ENCODE data around the gene HMCN2.
A peak's percentile ranks its signal among the peaks of the same experiment; 100 is the strongest.
"Not testable (repeated sequence)": the region's sequence is repeated elsewhere in the genome, so short reads cannot be mapped to it uniquely, and the experiment has no call there.

HMCN2 gene

DNA sequence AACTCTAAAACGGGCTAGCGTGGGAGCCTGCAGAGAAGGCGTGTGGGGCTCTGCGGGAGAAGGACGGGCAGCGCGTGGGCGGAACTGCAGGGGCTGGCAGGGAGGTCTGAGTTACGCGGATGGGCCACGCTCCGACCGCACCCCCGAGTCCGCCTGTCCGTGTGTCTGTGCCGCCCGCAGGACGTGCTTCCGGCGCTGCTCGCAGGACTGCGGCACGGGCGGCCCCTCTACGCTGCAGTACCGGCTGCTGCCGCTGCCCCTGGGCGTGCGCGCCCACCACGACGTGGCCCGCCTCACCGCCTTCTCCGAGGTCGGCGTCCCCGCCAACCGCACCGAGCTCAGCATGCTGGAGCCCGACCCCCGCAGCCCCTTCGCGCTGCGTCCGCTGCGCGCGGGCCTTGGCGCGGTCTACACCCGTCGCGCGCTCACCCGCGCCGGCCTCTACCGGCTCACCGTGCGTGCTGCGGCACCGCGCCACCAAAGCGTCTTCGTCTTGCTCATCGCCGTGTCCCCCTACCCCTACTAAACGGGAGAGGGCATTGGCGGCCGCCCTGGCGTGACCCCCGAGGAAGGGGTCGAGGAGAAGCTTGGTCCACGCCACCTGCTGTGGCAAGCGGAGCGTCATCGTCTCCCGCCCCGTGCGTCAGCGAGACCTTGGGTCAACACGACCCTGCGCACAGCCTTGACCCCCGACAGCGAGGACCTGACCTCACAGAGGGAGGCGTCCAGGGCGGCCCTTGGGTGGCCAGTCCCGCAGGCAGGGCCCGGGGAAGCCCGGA, 167.8 kb downstream of the HMCN2 start:
- no peaks in the 10 kb centered on the region; the same call in 1 of the 2 replicates for H3K4me1 ChIP-seq (ENCODE audit: insufficient read depth, low read length)
- H3K36me3 ChIP-seq (ENCODE audit: insufficient read depth, low read length), result no peaks in the 10 kb centered on the region; the same call in 1 of the 2 replicates
- H3K9me3 ChIP-seq (ENCODE audit: control insufficient read depth, insufficient read depth, low read length), result no peaks in the 10 kb centered on the region; the same call in 1 of the 2 replicates
- H3K9ac ChIP-seq (ENCODE audit: low read depth, low read length), result peak overlapping the region; percentile 59

DNA sequence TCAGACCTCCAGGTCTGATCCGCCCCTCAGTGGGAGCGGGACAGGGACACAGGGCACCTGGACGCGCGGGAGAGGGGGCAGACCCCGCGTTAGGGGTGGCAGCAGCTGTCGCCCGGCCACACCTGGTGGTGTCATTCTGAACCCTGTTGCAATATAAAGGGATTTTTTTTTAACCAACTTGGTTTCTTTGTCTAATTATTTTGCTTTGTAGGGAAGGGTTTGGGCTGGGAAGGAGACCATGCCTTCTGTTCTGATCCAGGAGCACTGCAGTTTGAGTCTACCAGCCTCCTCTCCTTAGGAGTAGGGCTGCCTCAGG, 168.3 kb downstream of the HMCN2 start:
- Histone ChIP-seq H3K36me3 (ENCODE audit: insufficient read depth, low read length) (no peaks in the 10 kb centered on the region; the same call in 1 of the 2 replicates), H3K9me3 (ENCODE audit: control insufficient read depth, insufficient read depth, low read length) (no peaks in the 10 kb centered on the region; the same call in 1 of the 2 replicates), H3K4me1 (ENCODE audit: insufficient read depth, low read length) (no peaks in the 10 kb centered on the region; the same call in 1 of the 2 replicates), H3K9ac (ENCODE audit: low read depth, low read length) (peak overlapping the region; percentile 59)

DNA sequence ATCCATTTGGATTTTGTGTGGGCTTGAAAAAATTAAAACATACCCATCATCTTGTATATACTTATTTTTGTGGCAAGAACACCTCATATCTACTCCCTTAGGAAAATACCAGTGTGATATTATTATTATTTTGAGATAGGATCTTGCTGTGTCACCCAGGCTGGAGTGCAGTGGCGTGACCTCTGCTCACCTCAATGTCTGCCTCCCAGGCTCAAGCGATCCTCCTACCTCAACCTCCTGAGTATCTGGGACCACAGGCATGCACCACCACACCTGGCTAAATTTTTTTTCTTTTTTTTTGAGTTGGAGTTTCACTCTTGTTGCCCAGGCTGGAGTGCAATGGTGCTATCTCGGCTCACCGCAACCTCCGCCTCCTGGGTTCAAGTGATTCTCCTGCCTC, 169.1 kb downstream of the HMCN2 start:
- not testable (repeated sequence) for H3K36me3 ChIP-seq (ENCODE audit: insufficient read depth, low read length); H3K4me1 ChIP-seq (ENCODE audit: insufficient read depth, low read length); H3K9me3 ChIP-seq (ENCODE audit: control insufficient read depth, insufficient read depth, low read length); H3K9ac ChIP-seq (ENCODE audit: low read depth, low read length)

DNA sequence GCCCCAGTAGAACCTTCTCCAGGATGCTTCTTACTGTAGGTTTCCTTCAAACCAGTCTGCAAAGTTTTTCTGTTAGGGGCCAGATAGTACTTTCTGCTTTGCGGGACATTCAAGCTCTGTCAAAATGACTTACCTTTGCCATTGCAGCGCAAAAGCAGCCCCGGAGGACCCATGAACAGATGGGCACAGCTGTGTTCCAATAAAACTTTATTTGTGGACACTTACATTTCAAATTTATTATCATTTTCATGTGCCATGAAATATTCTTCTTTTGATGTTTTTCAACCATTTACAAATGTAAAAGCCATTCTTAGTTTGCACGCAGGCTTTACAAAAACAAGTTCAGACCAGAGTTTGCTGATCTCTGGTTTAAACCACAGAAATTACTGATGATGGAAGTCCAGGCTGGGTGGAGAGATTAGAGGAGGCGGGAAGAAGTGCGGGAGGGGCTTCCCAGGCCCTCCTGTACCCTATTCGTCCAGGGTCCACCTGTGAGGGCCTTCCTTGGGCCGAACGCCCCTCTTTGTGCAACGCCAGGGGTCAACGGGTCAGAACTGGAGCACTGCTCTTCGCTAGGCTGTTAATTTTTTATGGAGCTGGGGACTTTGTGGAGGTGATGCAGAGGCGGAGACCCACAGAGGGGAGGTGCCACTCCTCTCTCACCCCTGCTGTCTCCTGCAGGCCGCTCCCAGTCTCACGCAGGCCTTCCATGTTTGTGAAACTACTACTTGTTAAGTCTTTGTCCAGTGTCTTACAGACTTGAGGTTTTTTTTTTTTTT, 171.6 kb downstream of the HMCN2 start:
- Histone ChIP-seq H3K4me1 (ENCODE audit: insufficient read depth, low read length) (no peaks in the 10 kb centered on the region; the same call in 1 of the 2 replicates), H3K36me3 (ENCODE audit: insufficient read depth, low read length) (no peaks in the 10 kb centered on the region), H3K9ac (ENCODE audit: low read depth, low read length) (no peak overlapping the region), H3K9me3 (ENCODE audit: control insufficient read depth, insufficient read depth, low read length) (peaks cover 9% of the 10 kb centered on the region; the same call in 1 of the 2 replicates)

DNA sequence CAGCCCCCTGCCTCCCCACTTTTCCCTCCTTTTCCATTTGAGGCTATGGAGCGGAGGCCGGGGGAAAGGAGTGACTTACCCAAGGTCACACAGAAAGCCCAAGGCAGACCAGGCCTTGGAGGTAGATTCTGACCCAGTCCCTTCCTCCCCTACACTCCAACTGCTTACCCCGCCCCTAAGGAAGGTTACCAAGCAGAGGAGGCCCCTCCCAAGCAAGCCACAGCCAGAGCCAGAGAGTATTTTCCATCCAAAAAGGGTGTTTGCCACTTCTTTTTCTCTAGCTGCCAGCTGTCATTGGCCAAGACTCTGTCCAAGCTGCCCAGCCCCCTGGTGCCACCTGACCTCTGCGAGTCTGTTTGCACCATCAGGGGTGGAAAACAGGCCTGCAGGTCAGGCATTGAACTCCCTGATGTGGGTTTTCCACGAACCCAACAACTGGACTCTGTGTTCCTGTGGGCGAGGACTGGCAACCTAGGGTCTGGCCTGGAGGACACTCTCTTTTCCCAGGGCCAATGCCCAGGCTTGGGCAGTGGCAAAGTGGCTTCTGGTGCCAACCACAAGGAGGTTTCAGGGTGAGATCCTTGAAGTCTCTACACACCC, 172.9 kb downstream of the HMCN2 start:
- Histone ChIP-seq H3K9me3 (ENCODE audit: control insufficient read depth, insufficient read depth, low read length) (peaks cover 9% of the 10 kb centered on the region; the same call in 1 of the 2 replicates), H3K36me3 (ENCODE audit: insufficient read depth, low read length) (no peaks in the 10 kb centered on the region), H3K4me1 (ENCODE audit: insufficient read depth, low read length) (no peaks in the 10 kb centered on the region; the same call in 1 of the 2 replicates), H3K9ac (ENCODE audit: low read depth, low read length) (no peak overlapping the region)

DNA sequence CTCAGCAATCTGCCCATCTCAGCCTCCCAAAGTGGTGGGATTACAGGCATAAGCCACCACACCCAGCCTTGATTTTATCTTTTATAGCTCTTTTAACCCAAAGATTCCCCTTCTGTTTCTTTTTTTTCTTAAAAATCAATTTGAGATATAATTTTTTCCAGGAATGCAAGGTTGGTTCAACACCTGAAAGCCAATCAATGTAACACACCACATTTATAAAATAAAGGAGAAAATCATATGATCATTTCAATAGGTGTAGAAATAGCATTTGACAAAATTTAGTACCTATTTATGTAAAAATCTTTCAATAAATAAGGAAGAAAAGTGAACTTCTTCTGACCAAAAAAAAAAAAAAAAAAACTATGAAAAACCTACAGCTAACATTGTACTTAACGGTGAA, 175.5 kb downstream of the HMCN2 start:
- H3K9me3 ChIP-seq (ENCODE audit: control insufficient read depth, insufficient read depth, low read length), result peaks cover 9% of the 10 kb centered on the region; the same call in 1 of the 2 replicates
- H3K9ac ChIP-seq (ENCODE audit: low read depth, low read length), result no peak overlapping the region
- no peaks in the 10 kb centered on the region for H3K36me3 ChIP-seq (ENCODE audit: insufficient read depth, low read length)
- H3K4me1 ChIP-seq (ENCODE audit: insufficient read depth, low read length), result peaks cover 4% of the 10 kb centered on the region; the same call in 1 of the 2 replicates

DNA sequence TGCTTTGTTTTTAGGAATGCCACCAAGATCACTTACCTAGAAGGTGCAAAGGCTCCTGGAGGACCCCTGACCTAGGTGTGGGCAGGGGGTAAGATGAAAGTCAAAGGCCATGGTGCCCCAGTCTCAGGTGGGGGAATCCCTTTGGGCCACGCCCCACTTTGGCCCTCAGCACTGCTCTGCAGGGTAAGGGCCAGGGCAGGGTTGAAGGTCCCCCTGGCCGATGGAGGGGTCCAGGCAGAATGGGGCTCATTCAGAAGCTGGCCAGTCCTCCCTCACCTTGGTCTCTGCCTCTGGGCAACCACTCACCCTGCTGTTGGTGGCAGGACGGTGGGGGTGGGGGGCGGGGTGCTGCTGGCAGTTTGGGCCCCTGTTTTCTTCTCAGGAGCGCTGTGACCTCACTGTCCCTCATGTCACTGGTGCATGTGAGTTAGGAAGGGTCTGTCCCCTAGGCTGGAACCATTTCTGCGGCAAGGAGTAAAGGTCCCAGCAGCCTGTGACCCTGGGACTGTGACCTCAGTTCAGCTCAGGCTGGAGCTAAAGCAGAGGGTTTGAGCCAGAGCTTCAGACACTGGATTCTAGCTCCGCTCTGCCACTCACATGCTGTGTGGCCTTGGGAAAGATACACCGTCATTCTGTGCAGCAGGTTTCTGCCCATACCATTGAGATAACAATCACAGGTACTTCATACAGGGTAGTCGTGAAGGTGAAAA, 177.3 kb downstream of the HMCN2 start:
- Histone ChIP-seq H3K4me1 (ENCODE audit: insufficient read depth, low read length) (peaks cover 19% of the 10 kb centered on the region), H3K9ac (ENCODE audit: low read depth, low read length) (no peak overlapping the region), H3K36me3 (ENCODE audit: insufficient read depth, low read length) (no peaks in the 10 kb centered on the region), H3K9me3 (ENCODE audit: control insufficient read depth, insufficient read depth, low read length) (peaks cover 9% of the 10 kb centered on the region; the same call in 1 of the 2 replicates)

DNA sequence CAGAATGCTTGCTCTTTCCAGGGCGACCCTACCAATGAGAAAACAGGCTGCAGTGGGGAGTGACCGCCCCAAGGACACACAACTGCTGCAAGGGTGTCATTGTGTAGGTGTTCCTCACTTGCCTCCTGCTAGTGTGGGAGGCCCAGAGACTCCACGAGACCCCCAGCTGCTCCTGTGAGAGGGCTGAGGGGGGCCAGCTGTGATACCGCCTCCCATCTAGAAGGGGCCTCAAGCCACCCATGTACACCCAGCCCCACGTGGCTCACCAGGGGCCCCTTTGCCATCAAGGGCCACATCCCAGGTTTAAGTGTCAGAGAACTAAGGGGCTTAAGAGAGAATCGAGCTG, 177.9 kb downstream of the HMCN2 start:
- Histone ChIP-seq H3K36me3 (ENCODE audit: insufficient read depth, low read length) (no peaks in the 10 kb centered on the region), H3K9me3 (ENCODE audit: control insufficient read depth, insufficient read depth, low read length) (peaks cover 9% of the 10 kb centered on the region; the same call in 1 of the 2 replicates), H3K4me1 (ENCODE audit: insufficient read depth, low read length) (peaks cover 23% of the 10 kb centered on the region), H3K9ac (ENCODE audit: low read depth, low read length) (no peak overlapping the region)

DNA sequence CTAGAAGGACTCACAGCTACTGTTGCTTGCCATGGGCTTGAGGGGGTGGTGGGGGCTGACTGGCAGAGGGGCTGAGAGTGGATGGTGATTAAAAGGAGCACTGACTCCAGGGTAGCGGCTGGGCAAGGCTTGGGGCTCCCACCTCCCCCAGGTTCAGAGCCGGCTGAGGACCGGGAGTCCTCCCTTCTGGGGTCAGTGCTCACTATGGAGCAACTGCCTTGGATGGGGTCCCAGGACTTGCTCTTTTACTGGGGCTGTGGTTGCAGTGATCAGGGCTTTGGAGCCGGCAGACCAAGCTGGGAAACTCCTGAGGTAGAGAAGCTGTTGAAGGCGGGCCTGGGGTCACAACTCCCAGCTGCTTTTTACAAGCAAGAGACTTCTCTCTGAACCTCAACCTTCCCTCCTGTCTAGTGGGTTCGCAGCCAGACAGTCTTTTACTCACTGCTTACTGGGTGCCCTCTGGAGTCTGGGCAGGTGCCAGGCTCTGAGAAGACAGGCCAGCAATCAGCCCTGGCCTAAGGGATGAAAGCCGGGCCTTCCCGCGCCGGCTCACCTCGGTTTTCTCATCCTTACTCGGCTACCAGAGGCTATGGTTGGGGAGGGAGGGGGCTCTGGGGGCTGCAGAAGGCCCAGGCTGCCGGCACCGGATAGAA, 178.4 kb downstream of the HMCN2 start:
- no peaks in the 10 kb centered on the region for H3K36me3 ChIP-seq (ENCODE audit: insufficient read depth, low read length)
- peak overlapping the region; percentile 37; the same call in 1 of the 2 replicates for H3K9ac ChIP-seq (ENCODE audit: low read depth, low read length)
- peaks cover 9% of the 10 kb centered on the region; the same call in 1 of the 2 replicates for H3K9me3 ChIP-seq (ENCODE audit: control insufficient read depth, insufficient read depth, low read length)
- H3K4me1 ChIP-seq (ENCODE audit: insufficient read depth, low read length), result peaks cover 23% of the 10 kb centered on the region

DNA sequence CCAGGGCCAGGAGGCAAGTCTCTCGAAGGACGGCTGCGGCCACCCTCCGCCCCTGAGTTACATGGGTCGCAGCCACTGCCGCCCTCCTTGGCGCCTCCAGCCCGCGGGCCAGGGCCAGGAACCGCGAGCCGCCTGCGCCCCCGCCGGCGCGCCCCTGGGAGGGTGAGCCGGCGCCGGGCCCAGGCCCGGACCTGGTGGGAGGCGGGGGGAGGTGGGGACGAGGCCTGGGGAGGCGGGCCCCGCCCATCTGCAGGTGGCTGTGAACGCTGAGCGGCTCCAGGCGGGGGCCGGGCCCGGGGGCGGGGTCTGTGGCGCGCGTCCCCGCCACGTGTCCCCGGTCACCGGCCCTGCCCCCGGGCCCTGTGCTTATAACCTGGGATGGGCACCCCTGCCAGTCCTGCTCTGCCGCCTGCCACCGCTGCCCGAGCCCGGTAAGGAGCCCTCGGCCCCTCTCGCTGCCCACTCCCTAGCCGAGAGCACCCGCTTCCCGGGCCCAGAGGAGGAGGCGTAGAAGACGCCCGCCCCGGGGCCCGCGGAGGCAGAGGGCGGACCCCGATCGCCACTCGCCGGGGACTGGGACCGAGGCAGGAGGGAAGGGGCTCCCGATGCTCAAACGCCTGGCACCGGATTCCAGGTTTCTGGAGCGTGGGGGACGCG, 179.1 kb downstream of the HMCN2 start, which contains the start of gene ASS1:
ASS1 (plus strand) TSS at position 397 of the 657 bp plus-strand sequence. CDS start 7,268 bp downstream, outside the sequence.
- Histone ChIP-seq H3K9ac (ENCODE audit: low read depth, low read length) (peak within 1 kb of the TSS; percentile 47), H3K4me1 (ENCODE audit: insufficient read depth, low read length) (peaks cover 23% of the 10 kb centered on the region), H3K9me3 (ENCODE audit: control insufficient read depth, insufficient read depth, low read length) (peaks cover 9% of the 10 kb centered on the region; the same call in 1 of the 2 replicates), H3K36me3 (ENCODE audit: insufficient read depth, low read length) (no peaks in the 10 kb centered on the region)

DNA sequence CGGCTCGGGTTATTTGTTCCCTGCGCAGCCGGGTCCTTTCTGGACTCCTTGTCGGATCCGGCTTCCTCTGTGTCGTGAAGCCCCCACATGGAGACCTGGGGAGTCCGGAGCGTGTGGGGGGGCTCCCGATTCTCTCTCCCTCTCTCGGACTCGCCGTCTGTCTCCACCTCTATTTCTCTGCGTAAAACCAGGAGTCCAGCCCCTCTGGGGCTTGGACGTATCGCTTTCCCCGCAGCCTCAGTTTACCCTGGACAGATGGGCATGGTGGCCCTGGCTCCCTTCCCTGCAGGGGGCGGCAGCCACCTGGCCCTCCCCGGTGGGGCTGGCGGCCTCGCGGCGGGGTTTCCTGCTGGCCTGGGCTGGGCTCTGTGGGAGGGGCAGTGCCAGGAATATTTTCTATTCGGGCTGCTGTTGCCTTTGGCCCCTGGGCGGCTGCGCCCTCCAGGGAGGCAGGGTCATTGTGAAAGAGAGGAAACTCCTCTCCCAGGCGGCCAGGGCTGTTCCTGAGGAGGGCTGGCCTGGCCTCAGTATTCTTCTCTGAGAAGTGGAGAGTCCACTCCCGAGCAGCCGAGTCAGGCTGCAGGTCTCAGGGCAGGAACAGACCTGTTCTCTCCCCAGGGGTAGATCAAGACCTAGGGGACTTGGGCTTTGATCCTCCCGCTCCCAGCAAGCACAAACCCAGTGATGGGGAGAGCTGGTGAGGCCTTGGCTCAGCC, 179.9 kb downstream of the HMCN2 start:
- Histone ChIP-seq H3K9ac (ENCODE audit: low read depth, low read length) (peak overlapping the region; percentile 47), H3K36me3 (ENCODE audit: insufficient read depth, low read length) (no peaks in the 10 kb centered on the region), H3K9me3 (ENCODE audit: control insufficient read depth, insufficient read depth, low read length) (peaks cover 9% of the 10 kb centered on the region; the same call in 1 of the 2 replicates), H3K4me1 (ENCODE audit: insufficient read depth, low read length) (peaks cover 26% of the 10 kb centered on the region)

DNA sequence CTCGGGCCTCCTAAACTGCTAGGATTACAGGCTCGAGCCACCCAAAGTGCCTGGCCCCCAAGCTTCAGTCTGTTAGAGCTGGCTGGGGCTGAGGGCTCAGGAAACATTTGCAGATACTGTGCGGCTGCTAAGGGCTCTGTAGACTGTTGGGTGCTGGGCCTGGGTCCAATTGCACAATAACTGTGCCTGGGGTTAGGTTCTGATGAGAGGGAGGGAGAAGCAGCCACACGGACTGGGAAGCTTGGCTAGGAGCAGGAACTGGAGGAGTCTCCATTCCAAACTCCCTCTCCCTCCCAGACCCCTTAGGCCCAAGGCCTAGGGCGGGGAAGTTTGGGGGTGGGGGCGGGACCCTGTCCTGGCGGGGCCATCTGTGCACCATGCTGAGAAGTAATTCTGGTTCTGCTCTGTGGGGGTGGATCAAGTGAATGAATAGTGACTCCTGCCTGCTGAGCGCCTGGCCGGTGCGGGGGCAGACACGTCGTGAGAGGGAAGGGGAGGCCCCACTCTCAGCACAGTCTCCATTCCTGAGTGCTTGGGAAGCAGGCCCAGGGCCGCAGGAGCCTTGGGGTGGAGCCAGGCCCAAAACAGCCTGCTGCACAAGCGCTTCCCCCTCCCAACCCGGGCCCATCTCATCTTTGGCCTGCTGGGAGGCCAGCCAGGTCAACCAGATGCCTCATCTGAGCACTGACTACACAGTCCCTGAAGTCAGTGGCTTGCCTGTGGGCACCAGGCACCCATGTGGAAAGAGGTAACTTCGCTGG, 180.7 kb downstream of the HMCN2 start:
- Histone ChIP-seq H3K9ac (ENCODE audit: low read depth, low read length) (peak overlapping the region; percentile 47; the same call in 1 of the 2 replicates), H3K36me3 (ENCODE audit: insufficient read depth, low read length) (no peaks in the 10 kb centered on the region), H3K9me3 (ENCODE audit: control insufficient read depth, insufficient read depth, low read length) (peaks cover 9% of the 10 kb centered on the region; the same call in 1 of the 2 replicates), H3K4me1 (ENCODE audit: insufficient read depth, low read length) (peaks cover 35% of the 10 kb centered on the region)

Measured in ES-I3 (cell line).